SK-N-SH (cell line): Measurements from ENCODE around the gene C11orf68.

Experiments used
- JUND ChIP-seq: IDR thresholded peaks from 2 replicates; pipeline ENCODE4 v1.4.0; 2012
- TF ChIP-seq, protein P1 (sequence below): fragments of 200-600 bp; sonication (generic); IDR thresholded peaks from 2 replicates; pipeline ENCODE4 v1.6.1; 2017; ENCODE audit warnings: antibody characterized with exemption, mild to moderate bottlenecking, moderate library complexity
- TF ChIP-seq, protein P2 (sequence below): fragments of 150-350 bp; IDR thresholded peaks from 2 replicates; pipeline ENCODE4 v1.6.1; 2017; ENCODE audit warnings: antibody characterized with exemption, low read length, low read depth, borderline replicate concordance

DNA sequence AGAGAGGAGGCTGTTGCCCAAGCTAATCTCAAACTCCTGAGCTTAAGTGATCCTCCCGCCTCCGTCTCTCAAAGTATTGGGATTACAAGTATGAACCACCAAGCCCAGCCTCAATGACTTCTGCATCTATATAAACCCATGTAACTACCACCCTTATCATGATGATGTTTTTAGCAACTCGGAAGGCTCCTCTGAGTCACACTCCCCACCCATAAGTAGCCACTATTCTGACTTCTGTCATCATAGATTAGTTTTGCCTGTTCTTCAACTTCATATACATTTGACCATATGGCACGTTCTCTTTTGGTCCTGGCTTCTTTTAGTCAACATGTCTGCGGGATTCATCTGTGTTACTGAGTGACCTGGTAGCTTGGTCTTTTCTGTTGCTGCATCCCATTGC, 12.3 kb downstream of the C11orf68 start:
- TF ChIP-seq, protein P1, sequence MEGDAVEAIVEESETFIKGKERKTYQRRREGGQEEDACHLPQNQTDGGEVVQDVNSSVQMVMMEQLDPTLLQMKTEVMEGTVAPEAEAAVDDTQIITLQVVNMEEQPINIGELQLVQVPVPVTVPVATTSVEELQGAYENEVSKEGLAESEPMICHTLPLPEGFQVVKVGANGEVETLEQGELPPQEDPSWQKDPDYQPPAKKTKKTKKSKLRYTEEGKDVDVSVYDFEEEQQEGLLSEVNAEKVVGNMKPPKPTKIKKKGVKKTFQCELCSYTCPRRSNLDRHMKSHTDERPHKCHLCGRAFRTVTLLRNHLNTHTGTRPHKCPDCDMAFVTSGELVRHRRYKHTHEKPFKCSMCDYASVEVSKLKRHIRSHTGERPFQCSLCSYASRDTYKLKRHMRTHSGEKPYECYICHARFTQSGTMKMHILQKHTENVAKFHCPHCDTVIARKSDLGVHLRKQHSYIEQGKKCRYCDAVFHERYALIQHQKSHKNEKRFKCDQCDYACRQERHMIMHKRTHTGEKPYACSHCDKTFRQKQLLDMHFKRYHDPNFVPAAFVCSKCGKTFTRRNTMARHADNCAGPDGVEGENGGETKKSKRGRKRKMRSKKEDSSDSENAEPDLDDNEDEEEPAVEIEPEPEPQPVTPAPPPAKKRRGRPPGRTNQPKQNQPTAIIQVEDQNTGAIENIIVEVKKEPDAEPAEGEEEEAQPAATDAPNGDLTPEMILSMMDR: no peak
- no peak for TF ChIP-seq JUND
- TF ChIP-seq, protein P2, sequence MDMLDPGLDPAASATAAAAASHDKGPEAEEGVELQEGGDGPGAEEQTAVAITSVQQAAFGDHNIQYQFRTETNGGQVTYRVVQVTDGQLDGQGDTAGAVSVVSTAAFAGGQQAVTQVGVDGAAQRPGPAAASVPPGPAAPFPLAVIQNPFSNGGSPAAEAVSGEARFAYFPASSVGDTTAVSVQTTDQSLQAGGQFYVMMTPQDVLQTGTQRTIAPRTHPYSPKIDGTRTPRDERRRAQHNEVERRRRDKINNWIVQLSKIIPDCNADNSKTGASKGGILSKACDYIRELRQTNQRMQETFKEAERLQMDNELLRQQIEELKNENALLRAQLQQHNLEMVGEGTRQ: no peak
